ENCODE data around the gene F2RL1. TPM values are rescaled to one million over a fixed set of nuclear protein-coding genes. Genes with fewer than 3 reads are reported as not detected.
"Not testable (repeated sequence)": the region's sequence is repeated elsewhere in the genome, so short reads cannot be mapped to it uniquely, and the experiment has no call there.

F2RL1 gene
- polyA plus RNA-seq, 1 donor from 2014 or later, result 0.12 TPM

DNA sequence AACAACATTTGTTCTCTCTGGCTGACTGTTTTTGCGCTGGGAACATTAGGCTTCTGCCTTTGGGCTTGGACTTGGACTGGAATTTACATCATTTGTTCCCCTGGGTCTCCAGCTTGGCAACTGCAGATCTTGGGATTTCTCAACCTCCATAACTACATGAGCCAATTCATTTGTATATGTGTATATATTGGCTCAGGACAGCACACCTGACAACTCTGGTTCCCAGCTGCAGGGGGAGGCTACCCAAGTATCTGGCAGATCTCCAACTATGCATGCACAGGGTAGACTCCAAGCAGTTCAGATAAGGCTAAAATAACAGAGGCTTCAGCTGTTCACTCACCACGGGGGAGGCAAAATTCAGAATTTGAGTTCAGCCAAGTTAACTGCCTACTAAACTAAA, 31.6 kb upstream of the F2RL1 start:
- H3K36me3 ChIP-seq (ENCODE audit: insufficient read depth, low read length), result no peaks in the 10 kb centered on the region
- H2AFZ ChIP-seq (ENCODE audit: low read depth, low read length), result no peak overlapping the region
- TF ChIP-seq POLR2AphosphoS5 (IDR thresholded peaks at IDR 0.05), result no peak
- no peak for TF ChIP-seq EZH2 (IDR thresholded peaks at IDR 0.05; ENCODE audit: borderline replicate concordance, insufficient read depth, low read length, poor library complexity, severe bottlenecking)
- TF ChIP-seq, protein P1, sequence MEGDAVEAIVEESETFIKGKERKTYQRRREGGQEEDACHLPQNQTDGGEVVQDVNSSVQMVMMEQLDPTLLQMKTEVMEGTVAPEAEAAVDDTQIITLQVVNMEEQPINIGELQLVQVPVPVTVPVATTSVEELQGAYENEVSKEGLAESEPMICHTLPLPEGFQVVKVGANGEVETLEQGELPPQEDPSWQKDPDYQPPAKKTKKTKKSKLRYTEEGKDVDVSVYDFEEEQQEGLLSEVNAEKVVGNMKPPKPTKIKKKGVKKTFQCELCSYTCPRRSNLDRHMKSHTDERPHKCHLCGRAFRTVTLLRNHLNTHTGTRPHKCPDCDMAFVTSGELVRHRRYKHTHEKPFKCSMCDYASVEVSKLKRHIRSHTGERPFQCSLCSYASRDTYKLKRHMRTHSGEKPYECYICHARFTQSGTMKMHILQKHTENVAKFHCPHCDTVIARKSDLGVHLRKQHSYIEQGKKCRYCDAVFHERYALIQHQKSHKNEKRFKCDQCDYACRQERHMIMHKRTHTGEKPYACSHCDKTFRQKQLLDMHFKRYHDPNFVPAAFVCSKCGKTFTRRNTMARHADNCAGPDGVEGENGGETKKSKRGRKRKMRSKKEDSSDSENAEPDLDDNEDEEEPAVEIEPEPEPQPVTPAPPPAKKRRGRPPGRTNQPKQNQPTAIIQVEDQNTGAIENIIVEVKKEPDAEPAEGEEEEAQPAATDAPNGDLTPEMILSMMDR (IDR thresholded peaks at IDR 0.05; ENCODE audit: poor library complexity, severe bottlenecking), result no peak
- TF ChIP-seq RAD21 (conservative IDR thresholded peaks at IDR 0.05), result no peak
- no peak for TF ChIP-seq EP300 (conservative IDR thresholded peaks at IDR 0.05; ENCODE audit: poor library complexity, severe bottlenecking)
- TF ChIP-seq TAF1 (IDR thresholded peaks at IDR 0.05; ENCODE audit: low read depth), result no peak
- TF ChIP-seq SMC3 (conservative IDR thresholded peaks at IDR 0.05; ENCODE audit: poor library complexity), result no peak
- TF ChIP-seq, protein P2, sequence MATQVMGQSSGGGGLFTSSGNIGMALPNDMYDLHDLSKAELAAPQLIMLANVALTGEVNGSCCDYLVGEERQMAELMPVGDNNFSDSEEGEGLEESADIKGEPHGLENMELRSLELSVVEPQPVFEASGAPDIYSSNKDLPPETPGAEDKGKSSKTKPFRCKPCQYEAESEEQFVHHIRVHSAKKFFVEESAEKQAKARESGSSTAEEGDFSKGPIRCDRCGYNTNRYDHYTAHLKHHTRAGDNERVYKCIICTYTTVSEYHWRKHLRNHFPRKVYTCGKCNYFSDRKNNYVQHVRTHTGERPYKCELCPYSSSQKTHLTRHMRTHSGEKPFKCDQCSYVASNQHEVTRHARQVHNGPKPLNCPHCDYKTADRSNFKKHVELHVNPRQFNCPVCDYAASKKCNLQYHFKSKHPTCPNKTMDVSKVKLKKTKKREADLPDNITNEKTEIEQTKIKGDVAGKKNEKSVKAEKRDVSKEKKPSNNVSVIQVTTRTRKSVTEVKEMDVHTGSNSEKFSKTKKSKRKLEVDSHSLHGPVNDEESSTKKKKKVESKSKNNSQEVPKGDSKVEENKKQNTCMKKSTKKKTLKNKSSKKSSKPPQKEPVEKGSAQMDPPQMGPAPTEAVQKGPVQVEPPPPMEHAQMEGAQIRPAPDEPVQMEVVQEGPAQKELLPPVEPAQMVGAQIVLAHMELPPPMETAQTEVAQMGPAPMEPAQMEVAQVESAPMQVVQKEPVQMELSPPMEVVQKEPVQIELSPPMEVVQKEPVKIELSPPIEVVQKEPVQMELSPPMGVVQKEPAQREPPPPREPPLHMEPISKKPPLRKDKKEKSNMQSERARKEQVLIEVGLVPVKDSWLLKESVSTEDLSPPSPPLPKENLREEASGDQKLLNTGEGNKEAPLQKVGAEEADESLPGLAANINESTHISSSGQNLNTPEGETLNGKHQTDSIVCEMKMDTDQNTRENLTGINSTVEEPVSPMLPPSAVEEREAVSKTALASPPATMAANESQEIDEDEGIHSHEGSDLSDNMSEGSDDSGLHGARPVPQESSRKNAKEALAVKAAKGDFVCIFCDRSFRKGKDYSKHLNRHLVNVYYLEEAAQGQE (IDR thresholded peaks at IDR 0.05; ENCODE audit: borderline replicate concordance), result no peak
- TF ChIP-seq MXI1 (conservative IDR thresholded peaks at IDR 0.05; ENCODE audit: poor library complexity, severe bottlenecking), result no peak
- no peaks in the 10 kb centered on the region for H3K79me2 ChIP-seq (replicated peaks; ENCODE audit: insufficient read depth, low read length)
- H3K4me3 ChIP-seq (ENCODE audit: low read length), result no peak overlapping the region
- no peak overlapping the region for H3K9ac ChIP-seq (ENCODE audit: low read length)
- H3K27ac ChIP-seq (ENCODE audit: low read length), result no peak overlapping the region
- H3K9me2 ChIP-seq (ENCODE audit: insufficient read depth, low read length), result no peaks in the 10 kb centered on the region
- H3K9me3 ChIP-seq (ENCODE audit: low read length), result no peaks in the 10 kb centered on the region
- no peaks in the 10 kb centered on the region for H3K27me3 ChIP-seq (ENCODE audit: insufficient read depth, low read depth, low read length)
- H4K20me1 ChIP-seq (ENCODE audit: insufficient read depth), result no peaks in the 10 kb centered on the region
- no peak overlapping the region for H3K4me2 ChIP-seq (ENCODE audit: low read length)
- H3F3A ChIP-seq (ENCODE audit: insufficient read depth, low read length, poor library complexity, severe bottlenecking), result no peaks in the 10 kb centered on the region

DNA sequence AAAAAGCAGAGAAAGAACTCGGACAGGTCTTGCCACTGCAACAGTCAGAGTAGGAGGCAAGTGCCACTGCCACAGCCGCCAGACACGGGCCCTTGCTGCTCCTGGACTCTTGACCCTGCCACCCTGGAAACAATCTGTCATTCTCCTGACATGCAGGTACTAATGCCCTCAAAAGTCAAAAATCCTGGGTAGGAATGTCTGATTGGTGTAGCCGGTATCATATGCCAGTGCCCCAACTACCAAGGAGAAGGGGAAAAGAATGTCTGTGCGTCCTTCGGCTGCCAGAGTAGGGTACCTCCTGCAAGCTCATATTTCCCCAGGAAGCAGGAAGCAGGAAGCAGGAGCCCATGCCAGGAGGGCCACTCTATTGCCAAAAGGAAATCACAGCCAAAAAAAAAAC, 30.5 kb upstream of the F2RL1 start:
- Histone ChIP-seq H3F3A (ENCODE audit: insufficient read depth, low read length, poor library complexity, severe bottlenecking) (no peaks in the 10 kb centered on the region), H3K27ac (ENCODE audit: low read length) (no peak overlapping the region), H3K79me2 (replicated peaks; ENCODE audit: insufficient read depth, low read length) (no peaks in the 10 kb centered on the region), H3K27me3 (ENCODE audit: insufficient read depth, low read depth, low read length) (no peaks in the 10 kb centered on the region), H3K9ac (ENCODE audit: low read length) (no peak overlapping the region), H3K4me2 (ENCODE audit: low read length) (no peak overlapping the region), H3K36me3 (ENCODE audit: insufficient read depth, low read length) (no peaks in the 10 kb centered on the region), H3K9me2 (ENCODE audit: insufficient read depth, low read length) (no peaks in the 10 kb centered on the region), H3K9me3 (ENCODE audit: low read length) (no peaks in the 10 kb centered on the region), H4K20me1 (ENCODE audit: insufficient read depth) (no peaks in the 10 kb centered on the region), H2AFZ (ENCODE audit: low read depth, low read length) (no peak overlapping the region), H3K4me3 (ENCODE audit: low read length) (no peak overlapping the region)
- TF ChIP-seq, protein P2 (IDR thresholded peaks at IDR 0.05; ENCODE audit: borderline replicate concordance), result no peak
- no peak for TF ChIP-seq EZH2 (IDR thresholded peaks at IDR 0.05; ENCODE audit: borderline replicate concordance, insufficient read depth, low read length, poor library complexity, severe bottlenecking)
- TF ChIP-seq SMC3 (conservative IDR thresholded peaks at IDR 0.05; ENCODE audit: poor library complexity), result no peak
- no peak for TF ChIP-seq EP300 (conservative IDR thresholded peaks at IDR 0.05; ENCODE audit: poor library complexity, severe bottlenecking)
- no peak for TF ChIP-seq TAF1 (IDR thresholded peaks at IDR 0.05; ENCODE audit: low read depth)
- no peak for TF ChIP-seq MXI1 (conservative IDR thresholded peaks at IDR 0.05; ENCODE audit: poor library complexity, severe bottlenecking)
- TF ChIP-seq RAD21 (conservative IDR thresholded peaks at IDR 0.05), result no peak
- TF ChIP-seq POLR2AphosphoS5 (IDR thresholded peaks at IDR 0.05), result no peak
- TF ChIP-seq, protein P1 (IDR thresholded peaks at IDR 0.05; ENCODE audit: poor library complexity, severe bottlenecking), result no peak

DNA sequence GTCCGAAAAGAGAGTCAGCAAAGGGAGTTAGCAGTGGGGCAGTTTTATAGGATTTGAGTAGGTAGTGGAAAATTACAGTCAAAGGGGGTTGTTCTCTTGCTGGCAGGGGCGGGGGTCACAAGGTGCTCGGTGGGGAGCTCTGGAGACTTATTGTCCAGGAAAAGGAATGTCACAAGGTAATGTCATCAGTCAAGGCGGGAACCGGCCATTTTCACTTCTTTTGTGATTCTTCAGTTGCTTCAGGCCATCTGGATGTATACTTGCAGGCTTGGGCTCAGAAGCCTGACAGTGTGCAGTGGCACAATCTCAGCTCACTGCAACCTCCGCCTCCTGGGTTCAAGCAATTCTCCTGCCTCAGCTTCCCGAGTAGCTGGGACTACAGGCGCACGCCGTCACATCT, 29.6 kb upstream of the F2RL1 start:
- not testable (repeated sequence) for H3K4me2 ChIP-seq (ENCODE audit: low read length); H4K20me1 ChIP-seq (ENCODE audit: insufficient read depth); H3F3A ChIP-seq (ENCODE audit: insufficient read depth, low read length, poor library complexity, severe bottlenecking); H3K9me3 ChIP-seq (ENCODE audit: low read length); H3K4me3 ChIP-seq (ENCODE audit: low read length); H3K36me3 ChIP-seq (ENCODE audit: insufficient read depth, low read length); H3K27me3 ChIP-seq (ENCODE audit: insufficient read depth, low read depth, low read length); H3K79me2 ChIP-seq (replicated peaks; ENCODE audit: insufficient read depth, low read length); H3K27ac ChIP-seq (ENCODE audit: low read length); H2AFZ ChIP-seq (ENCODE audit: low read depth, low read length); H3K9me2 ChIP-seq (ENCODE audit: insufficient read depth, low read length); H3K9ac ChIP-seq (ENCODE audit: low read length)

Measured in neural cell (in vitro differentiated cells).